Subcutaneous adipose tissue (tissue), 4 donors: ENCODE results near the gene LRP10. TPM values are rescaled to one million over a fixed set of nuclear protein-coding genes. Genes with fewer than 3 reads are reported as not detected.

Experiments used
- total RNA-seq, 4 donors: library from RNA; depleted of rRNA; stranded (reverse); fragments of >200 nt; gene quantifications; one replicate each; pipeline ENCODE4 v1.1.0, GENCODE V29; 2016
- TF ChIP-seq, protein P1 (sequence below): fragments of 450-650 bp; IDR thresholded peaks from one replicate; pipeline ENCODE4 v1.5.1; 2016; ENCODE audit warnings: low read depth, mild to moderate bottlenecking, control low read depth, antibody characterized with exemption, moderate library complexity

Gene LRP10
- total RNA-seq, 4 donors from 2014 or later = 38.8 to 87.0 (median 80.8) TPM

DNA sequence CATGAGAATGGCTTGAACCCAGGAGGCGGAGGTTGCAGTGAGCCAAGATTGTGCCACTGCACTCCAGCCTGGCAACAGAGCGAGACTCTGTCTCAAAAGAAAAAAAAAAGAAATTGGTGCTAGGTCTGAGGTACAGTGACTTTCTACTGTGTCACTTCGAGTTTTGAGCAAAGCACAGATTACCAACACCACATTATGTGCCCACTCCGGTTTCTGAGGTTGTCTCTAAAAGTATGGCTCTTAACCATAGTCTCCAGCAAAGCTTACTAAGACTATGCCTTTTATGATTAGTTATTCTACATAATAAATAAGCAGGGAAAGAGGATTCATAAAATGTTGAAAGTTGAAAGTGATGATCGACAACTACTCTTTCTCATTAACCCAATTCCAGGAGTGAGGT, 39.4 kb downstream of the LRP10 start:
- TF ChIP-seq, protein P1, sequence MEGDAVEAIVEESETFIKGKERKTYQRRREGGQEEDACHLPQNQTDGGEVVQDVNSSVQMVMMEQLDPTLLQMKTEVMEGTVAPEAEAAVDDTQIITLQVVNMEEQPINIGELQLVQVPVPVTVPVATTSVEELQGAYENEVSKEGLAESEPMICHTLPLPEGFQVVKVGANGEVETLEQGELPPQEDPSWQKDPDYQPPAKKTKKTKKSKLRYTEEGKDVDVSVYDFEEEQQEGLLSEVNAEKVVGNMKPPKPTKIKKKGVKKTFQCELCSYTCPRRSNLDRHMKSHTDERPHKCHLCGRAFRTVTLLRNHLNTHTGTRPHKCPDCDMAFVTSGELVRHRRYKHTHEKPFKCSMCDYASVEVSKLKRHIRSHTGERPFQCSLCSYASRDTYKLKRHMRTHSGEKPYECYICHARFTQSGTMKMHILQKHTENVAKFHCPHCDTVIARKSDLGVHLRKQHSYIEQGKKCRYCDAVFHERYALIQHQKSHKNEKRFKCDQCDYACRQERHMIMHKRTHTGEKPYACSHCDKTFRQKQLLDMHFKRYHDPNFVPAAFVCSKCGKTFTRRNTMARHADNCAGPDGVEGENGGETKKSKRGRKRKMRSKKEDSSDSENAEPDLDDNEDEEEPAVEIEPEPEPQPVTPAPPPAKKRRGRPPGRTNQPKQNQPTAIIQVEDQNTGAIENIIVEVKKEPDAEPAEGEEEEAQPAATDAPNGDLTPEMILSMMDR = no peak

GRCh38 chr14:22915886-22916521, 44.5 kb downstream of the LRP10 start:
- TF ChIP-seq, protein P1 = no peak

DNA sequence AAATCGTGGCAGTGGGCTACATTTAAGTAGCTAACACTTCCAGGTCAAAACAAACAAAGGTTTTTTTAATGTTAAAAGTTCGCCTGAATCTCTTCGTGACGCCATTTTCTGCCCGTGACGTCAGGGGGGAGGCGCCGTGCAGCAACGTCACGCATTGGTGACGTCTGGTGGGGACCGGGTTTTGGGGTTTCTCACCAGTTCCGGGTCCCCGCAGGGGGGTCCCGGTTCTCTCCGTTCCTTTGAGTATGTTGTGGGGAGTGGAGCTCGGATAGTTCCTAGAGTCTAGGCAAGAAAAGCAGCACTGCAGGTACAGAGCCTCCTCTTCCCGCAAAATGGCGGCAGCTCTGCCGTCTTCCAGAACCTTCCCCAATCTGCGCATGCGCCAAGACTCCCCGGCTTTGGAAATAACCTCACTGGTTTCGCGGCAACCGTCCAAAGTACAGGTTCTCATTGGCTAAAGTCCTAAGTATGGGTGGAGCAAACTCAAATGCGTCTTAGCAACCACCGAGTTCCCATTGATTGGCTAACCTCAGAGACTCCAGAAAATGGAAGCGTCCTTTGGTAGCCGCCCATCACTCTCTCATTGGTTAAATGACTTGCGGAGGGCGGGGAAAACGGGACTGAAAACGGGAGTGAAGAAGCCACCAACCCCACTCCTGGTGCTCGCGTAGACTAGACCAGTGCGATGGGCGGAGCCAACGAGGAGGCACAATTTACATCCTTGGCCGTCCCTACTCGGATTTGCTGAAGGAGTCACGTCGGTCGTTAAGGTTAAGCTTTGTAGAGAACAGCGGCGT, 47.5 kb downstream of the LRP10 start, which contains the start of gene RBM23:
Gene RBM23 (minus strand): TSS at position 346 of the 797 bp plus-strand sequence.
- TF ChIP-seq, protein P1 = no peak

DNA sequence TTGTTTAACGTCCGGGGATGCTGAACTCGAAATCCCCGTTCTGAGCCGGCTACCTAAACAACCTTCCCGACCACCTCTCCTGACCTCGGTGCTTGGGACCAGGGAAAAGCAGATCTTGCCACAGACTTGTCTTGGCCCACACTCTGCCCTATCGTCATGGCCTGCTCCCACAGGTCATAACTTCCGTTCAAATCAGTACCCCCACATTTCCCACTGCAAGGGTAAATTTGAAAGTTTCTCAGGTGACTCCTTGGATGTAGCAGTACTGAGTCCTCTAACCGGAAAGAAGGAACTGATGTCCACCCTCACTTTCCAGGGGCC, 48.0 kb downstream of the LRP10 start:
- TF ChIP-seq, protein P1 = no peak

- TF ChIP-seq, protein P1 = no peak
Observed at GRCh38 chr14:22920697-22921096, 49.2 kb downstream of the LRP10 start.

GRCh38 chr14:22922294-22922693, 50.8 kb downstream of the LRP10 start:
- TF ChIP-seq, protein P1 = no peak

GRCh38 chr14:22923746-22924145, 52.2 kb downstream of the LRP10 start:
- TF ChIP-seq, protein P1 = no peak
